GM19463 (cell line): ENCODE data around the gene SMYD3.
"Not testable (repeated sequence)": the region's sequence is repeated elsewhere in the genome, so short reads cannot be mapped to it uniquely, and the experiment has no call there.

Source experiments
- ATAC-seq: cut with Tn5 transposase; IDR thresholded peaks from one replicate; pipeline ENCODE4 v1.9.1; 2021; ENCODE audit warnings: mild to moderate bottlenecking, moderate library complexity; ENCODE audit not compliant: unreplicated experiment

The SMYD3 gene

DNA sequence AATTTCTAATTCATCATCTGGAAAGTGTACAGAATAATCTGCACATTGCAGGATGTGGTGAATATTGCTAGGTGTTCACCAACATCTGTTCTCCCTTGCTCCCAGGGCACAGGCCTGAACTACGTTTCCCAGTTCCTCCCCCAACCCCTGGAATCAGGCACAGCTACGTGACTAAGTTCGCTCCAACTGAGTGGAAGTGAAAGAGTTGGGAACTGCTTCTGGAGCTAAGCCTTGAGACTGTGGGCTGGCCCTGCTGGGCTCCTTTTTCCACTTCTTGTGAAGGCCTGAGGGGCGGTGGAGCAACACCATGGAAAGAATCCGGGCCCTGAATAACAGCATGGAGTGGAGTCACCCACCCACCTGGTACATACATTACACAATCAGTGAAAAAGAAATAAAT lies 534.6 kb downstream of the SMYD3 start:
- ATAC-seq: no peak

DNA sequence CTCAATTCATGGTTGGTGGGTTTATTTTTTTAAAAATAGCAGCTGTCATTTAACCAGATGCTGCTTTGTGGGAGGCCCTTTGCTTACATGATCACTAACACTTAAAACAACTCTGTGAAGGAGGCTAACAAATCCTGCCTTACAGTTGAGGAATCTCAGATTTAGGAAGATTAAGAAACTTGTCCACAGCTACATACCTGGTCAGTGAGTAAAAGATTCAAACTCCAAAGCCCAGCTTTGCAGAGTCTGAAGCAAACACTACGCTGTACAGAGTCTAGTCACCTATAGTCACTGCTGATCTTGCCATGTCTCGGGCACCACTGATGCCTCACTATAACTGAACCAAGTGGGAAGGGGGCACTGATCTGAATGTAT lies 535.4 kb downstream of the SMYD3 start:
- ATAC-seq: no peak

DNA sequence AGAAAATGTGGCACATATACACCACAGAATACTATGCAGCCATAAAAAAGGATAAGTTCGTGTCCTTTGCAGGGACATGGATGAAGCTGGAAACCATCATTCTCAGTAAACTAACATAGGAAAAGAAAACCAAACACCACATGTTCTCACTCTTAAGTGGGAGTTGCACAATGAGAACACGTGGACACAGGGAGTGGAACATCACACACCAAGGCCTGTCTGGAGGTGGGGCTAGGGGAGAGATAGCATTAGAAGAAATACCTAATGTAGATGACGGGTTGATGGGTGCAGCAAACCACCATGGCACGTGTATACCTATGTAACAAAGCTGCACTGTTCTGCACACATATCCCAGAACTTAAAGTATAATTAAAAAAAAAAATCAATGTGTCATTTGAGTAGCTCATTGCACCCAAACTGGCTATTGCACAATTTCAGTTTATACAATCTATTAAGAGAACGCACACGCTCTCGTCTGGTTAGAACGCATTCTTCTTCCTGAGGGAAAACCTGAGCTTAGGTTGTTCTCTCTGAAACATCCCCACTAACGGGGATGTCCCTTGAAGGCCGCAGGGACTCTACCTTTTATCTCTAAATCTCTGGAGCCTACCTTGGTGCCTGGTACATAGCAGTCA lies 535.9 kb downstream of the SMYD3 start:
- not testable (repeated sequence) for ATAC-seq

DNA sequence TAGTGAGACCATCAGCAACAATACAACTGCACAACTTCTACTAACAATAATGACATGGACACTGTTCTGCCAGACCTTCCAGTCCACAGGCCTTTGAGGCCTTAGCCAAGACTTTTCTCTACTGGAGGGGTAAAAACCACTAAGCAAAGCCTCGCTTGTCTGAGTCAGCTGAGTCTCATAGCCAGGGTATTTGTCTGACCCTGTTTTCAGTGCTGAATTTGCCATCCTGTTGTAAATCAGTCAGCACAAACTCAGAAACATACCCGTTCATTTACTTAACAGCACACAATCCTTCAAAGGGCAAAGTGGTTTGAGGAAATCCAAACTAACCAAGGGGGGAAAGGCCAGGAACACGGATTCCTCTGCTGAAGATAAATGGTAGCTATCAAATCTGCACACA lies 537.8 kb downstream of the SMYD3 start:
- ATAC-seq: no peak

DNA sequence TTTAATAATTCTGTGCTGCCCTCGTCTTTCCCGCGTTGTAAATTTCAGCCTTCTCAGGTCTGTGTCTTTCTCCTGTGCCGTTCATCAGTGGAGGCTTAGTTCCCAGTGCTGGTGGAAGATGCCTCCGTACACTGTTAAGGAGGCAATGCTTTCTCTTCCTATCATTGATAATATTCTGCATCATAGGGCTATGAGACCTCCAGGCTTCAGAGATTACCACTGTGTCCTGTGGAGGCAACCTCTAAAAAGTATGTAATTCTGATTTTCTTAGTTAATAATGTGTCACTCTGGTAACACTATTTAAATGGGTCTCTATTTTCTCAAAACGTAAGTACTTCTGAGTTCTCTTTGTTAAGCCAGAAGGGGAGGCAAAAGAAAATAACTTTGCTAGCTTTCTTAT lies 538.3 kb downstream of the SMYD3 start:
- ATAC-seq: no peak

DNA sequence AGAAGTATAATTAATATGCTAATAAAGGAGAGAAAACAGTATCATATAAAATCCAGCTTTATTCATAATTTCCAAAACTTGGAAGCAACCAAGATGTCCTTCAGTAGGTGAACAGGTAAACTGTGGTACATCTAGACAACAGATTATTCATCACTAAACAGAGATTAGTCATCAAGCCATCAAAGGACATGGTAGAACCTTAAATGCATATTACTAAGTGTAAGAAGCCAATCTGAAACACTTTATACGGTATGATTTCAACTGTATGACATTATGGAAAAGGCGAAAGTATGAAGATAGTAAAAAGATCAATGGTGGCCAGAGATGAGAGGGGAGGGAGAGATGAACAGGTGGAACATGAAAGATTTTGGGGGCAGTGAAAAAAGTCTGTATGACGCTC lies 541.7 kb downstream of the SMYD3 start:
- ATAC-seq: no peak

DNA sequence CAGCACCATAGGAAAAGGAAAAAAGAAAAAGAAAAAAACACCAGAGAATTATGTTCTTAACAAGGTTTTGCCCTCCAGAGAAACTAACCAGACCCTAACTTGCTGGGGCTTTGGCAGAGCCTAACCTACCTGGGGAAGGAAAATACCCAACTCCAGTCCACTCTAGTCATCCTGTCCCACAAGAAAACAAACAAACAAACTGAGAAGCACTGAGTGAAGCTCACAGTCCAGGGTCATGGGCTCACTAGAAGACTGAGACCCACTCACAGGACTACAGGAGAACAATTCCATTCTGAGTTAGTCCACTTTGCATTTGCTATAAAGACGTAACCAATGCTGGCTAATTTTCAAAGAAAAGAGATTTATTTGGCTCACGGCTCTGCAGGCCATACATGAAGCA lies 543.4 kb downstream of the SMYD3 start:
- no peak for ATAC-seq

DNA sequence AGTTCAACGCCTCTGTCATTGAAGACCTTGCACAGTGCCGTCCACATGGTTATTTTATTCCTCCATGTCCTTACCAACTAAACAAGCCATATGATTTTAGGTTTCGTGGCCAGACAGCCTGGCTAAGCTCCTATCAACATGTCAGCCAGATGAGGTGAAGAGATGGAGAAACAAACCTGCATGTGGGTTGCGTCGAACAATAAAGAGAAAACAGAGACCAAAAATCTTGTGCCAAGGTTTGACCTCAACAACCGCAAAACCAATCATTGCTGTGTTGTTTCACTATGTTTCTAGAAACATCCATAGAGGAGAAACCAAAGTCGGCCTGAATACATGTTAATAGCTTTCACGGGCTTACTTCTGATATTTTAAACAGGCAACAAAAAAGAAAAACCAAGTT lies 544.6 kb downstream of the SMYD3 start:
- ATAC-seq: no peak

DNA sequence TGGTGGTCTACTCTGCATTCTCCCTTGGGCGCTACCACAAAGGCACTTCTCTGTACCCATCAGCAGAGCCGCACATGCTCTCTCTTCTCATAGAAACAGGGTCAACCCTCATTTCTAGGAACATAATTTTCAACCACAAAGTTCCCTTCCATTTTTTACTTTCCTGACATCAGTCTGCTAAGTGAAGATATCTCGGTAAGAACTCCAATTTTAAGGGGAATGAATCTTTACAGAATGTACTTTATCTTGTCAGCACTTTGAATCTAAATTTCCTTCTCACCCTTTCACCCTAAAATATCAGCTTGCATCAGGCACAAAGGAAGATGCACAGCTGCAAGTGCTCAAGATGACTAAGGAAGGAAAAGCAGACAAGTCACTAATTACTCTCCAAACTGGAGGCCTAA lies 545.9 kb downstream of the SMYD3 start:
- no peak for ATAC-seq

DNA sequence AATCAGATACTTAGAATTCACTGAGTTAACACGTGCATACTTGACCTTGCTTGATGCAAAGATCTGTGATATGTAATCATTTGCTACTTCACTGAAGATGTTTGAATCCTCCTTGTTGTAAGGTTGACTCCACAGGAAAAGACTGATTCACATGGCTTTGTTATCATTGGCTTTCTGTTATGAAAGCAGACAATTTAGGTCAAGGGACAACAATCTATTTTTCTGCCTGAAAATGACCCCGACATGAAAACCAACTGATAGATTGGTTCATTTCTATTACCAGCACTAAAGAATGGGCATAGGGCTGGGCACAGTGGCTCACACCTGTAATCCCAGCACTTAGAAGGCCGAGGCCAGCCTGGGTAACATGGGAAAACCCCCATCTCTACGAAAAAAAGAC lies 546.9 kb downstream of the SMYD3 start:
- no peak for ATAC-seq

DNA sequence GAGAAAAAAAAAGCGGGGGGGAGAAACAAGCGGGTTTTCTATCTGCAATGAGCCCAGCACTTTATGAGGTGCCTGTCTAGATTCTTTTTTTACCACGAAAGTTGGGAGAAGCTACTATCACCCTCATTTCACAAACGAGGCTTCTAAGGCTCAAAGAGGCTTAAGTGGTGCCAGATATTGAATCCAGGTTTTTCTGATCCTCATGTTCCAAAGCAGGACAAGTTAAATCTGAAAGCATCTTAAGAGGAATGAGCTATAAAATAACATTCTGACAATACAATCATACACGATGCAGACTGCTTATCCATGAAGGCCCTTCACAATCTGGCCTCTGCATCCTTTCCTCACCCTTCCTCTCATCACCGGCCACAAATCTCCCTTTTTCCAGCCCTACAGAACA lies 549.1 kb downstream of the SMYD3 start:
- ATAC-seq: no peak

DNA sequence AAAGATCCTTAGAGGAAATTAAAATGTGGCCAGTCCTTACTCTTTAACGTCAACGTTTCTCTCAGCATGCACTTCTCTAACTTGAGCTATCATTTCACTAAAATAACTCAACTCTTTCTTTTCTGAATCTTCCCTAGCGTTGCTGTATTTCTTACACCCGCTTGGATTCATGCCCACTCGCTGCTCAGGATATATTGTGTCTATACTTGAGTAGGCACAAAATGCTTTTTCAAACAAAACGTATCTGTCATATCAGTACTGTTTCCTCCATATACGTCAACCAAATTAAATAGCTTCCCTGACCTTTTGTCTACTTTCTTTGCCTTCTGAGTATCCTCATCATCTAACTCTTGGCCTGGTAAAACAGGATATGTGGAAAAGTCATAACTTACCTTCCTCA lies 549.7 kb downstream of the SMYD3 start:
- no peak for ATAC-seq

DNA sequence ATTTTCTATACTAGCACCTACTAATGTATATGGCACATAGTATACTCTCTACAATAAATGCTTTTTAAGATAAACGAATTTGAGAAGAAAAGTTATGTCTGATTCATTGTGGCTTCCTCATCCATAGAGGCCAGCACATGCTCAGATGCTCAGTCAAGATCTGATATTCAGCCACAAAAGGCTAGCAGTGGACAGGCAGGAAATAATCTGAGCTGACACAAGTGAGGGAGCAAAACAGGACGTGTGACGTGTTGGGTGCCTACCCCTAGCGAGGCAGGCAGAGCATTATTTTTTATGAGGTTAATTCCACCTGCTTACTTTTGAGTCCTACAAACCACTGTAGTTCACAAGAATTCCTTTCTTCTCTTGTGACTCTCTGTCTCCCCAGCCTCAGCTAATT lies 550.9 kb downstream of the SMYD3 start:
- no peak for ATAC-seq

DNA sequence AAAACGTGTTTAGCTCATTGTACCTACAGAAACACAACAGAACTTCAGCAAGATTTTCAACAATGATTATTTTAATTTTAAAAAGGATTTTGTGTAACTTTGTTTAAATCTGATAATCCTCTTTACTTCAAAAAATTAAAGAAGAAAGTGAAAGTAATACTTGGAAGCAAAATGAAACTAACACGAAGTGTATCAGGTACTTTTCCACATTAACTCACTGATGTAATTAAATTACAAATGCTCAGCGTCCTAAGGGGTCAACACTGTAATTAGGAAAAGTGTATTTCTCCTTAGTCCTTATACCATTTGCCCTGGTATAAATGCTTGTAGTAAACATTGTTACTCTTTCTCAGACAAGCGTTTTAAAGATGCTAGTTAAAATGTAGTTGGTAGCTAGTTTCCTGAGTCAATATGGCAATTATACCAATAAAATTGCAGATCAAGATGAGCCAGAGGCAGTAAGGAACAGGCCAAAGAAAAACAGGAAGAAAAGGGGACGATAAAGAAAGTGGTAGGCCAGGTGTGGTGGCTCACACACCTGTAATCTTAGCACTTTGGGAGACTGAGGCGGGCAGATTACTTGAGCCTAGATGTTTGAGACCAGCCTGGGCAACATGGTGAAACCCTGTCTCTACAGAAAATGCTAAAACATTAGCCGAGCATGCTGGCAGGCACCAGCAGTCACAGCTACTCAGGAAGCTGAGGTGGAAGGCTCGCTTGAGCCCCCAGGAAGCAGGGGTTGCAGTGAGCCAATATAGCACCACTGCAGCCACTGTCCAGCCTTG lies 553.0 kb downstream of the SMYD3 start:
- ATAC-seq: peak; percentile 58

DNA sequence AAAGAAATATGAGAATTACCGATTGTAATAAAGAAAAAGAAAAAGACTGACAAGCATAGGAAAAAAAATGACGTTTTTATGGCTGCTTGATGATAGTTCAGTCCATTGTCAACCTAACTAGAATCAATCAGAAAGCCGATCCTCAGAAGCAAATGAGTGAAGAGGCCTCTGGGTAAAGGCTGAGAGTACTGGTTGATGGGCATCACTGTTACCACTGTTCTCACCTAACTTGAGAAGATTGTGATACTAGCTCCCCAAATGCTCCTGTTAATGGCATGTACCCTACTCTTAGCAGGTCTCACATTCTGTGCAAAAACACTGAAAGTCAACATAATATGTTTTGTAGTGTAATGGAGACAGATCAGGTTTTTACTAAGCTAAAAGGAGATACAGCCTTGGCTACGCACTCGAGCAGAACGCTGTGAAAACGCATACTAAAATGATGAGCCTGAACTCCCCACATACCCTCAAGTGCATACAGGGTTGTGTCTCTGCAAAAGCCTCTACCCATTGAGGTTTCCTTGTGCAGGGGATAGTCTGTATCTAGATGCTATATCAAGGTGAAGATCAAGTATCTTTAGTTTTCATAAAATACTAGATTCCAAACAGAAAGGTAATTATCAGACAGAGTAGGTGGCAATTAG lies 554.6 kb downstream of the SMYD3 start:
- no peak for ATAC-seq

DNA sequence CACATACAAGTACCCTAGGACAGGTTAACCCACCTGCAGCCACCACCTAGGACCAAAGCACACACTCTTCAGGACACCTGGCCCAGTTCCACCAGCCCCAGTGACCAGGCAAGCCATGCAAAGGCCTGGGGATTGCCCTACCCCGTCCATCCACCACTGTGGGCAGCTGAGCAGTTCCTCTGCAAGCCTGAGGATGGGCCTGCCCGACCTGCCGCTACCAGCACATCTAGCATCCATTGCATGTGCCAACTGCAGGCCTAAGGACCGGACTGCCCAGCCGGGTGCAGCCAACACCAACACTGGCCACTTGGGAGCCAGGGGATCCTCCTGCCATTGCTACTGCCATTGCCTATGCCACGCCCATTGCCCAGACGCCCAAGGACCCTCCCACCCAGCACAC lies 558.3 kb downstream of the SMYD3 start:
- no peak for ATAC-seq

DNA sequence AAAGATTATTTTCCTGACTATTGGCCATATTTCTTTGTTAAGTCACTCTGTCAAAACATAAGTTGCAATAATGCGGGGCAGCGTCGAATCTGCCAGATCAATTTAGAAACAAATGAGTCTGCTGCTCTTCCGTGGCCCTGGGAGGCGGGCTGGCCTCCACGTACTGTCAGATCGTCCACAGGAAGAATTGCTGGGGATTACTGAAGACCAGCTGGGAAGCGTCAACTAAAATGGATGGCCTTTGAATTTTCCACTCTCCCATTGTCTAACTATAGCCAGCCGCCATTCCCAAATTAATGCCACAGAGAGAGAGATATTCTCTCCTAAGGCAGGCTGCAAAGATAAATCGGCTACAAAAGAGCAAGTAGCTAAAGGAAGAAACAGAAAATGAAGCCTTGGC lies 560.2 kb downstream of the SMYD3 start:
- no peak for ATAC-seq

DNA sequence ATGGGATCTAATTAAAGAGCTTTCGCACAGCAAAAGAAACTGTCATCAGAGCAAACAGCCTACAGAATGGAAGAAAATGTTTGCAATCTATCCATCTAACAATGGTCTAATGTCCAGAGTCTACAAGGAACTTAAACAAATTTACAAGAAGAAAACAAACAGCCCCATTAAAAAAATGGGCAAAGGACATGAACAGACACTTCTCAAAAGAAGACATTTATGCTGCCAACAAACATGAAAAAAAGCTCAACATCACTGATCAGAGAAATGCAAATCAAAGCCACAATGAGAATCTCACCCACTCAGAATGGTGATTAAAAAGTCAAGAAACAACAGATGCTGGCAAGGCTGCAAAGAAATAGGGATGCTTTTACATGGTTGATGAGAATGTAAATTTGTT lies 561.9 kb downstream of the SMYD3 start:
- ATAC-seq: not testable (repeated sequence)

DNA sequence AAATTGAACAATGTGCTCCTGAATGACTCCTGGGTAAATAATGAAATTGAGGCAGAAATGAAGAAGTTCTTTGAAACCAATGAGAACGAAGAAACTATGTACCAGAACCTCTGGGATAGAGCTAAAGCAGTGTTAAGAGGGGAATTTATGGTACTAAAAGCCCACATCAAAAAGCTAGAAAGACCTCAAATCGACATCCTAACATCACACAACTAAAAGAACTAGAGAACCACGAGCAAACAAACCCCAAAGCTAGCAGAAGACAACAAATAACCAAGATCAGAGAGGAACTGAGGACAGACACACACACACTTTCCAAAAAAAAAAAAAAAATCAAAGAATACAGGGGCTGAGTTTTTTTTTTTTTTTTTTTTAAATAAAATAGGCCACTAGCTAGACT lies 564.2 kb downstream of the SMYD3 start:
- ATAC-seq: no peak

DNA sequence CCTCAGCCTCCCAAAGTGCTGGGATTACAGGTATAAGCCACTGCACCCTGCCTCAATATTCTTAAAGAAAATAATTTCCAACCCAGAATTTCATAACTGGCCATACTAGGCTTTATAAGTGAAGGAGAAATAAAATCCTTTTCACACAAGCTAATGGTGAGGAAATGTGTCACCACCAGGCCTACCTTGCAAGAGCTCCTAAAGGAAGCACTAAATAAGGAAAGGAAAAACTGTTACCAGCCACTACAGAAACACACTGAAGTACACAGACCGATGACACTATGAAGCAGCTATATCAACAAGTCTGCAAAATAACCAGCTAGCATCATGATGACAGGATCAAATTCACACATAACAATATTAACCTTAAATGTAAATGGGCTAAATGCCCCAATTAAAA lies 565.3 kb downstream of the SMYD3 start:
- not testable (repeated sequence) for ATAC-seq

DNA sequence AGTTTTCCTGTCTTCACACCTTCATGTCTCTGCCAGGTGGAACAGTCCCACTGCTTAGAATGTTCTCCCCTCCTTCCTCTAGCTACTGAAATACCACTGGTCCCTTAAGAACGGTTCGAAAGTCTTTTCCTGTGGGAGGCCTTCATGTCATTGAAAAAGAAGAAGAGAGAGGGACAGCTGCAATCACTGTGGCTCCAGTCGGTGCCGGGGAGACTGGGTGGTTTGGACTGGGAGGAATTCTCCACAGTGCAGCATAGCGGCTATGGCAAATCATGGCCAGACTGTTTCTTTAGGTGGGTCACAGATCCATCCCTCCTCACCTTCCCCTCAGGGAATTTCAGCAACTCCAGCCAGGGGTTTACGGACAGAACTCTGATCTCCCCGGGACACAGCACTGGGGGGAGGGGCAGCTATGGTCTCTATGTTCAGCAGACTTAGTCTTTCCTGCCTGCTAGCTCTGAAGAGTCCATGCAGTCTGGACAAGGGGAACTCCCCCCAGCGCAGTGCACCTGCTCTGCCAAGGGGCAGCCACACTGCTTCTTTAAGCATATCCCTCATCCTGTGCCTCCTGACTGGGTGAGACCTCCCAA lies 567.2 kb downstream of the SMYD3 start:
- no peak for ATAC-seq

DNA sequence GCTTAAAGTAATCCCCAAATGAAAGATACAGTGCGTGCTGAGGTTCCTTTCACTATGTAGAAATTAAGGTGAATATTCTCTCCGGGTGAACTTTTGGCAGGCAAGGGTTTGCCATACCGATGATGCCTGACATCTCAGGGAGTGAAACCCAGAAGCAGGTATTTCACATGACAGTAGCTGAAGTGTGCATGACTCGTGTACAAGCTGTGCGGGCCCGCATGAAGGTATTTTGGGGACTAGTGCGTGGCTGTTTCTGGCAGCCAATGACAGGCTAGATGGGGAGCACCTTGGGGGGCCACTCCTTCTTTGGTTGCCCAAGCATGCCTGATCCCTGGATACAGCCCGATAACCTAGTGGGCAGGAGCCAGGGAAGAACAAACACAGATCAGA lies 569.0 kb downstream of the SMYD3 start:
- no peak for ATAC-seq
